Panc1 (cell line): ENCODE results near the gene FAM209B. TPM values are rescaled to one million over a fixed set of nuclear protein-coding genes. Genes with fewer than 3 reads are reported as not detected.

Source experiments
- ATAC-seq: fragments of 200-7000 bp; cut with Tn5 transposase; 2 replicates; pipeline ENCODE4 v1.9.1; 2020; ENCODE audit warnings: mild to moderate bottlenecking, moderate library complexity
- BruUV-seq: library from RNA; stranded (reverse); fragments of 400-500 nt; replicated peaks from 2 replicates; lab custom pipeline; 2021; lab: Mats Ljungman, UMichigan
- CTCF ChIA-PET: fragments of 300-600 bp; sonication (Branson Sonifier 250); formaldehyde crosslinking; loops from one replicate; lab custom pipeline; 2022; ENCODE audit warnings: antibody characterized with exemption; lab: Charles Lee
- POLR2A ChIA-PET: fragments of 300-600 bp; sonication (Branson Sonifier 250); formaldehyde crosslinking; loops from one replicate; lab custom pipeline; 2022; ENCODE audit warnings: antibody characterized with exemption; lab: Charles Lee
- DNase-seq: peaks from one replicate; pipeline ENCODE4 v3.0.0-alpha.2; 2010; ENCODE audit warnings: low read depth, low spot score
- H3K27ac ChIP-seq: 2 replicates; pipeline ENCODE4 v1.5.1; 2011; ENCODE audit warnings: mild to moderate bottlenecking, low read length, inconsistent platforms
- H3K27me3 ChIP-seq: fragments of 200-500 bp; sonication (Bioruptor generic); 2 replicates; pipeline ENCODE4 v1.6.0; 2014; ENCODE audit warnings: low read length, inconsistent platforms; ENCODE audit not compliant: control insufficient read depth, insufficient read depth
- H3K36me3 ChIP-seq: fragments of 200-500 bp; sonication (Bioruptor generic); 2 replicates; pipeline ENCODE4 v1.5.1; 2014; ENCODE audit warnings: inconsistent platforms, mild to moderate bottlenecking, low read length, moderate library complexity; ENCODE audit not compliant: control insufficient read depth, insufficient read depth
- H3K4me1 ChIP-seq: 2 replicates; pipeline ENCODE4 v1.5.1; 2011; ENCODE audit warnings: inconsistent platforms, mild to moderate bottlenecking, low read length, moderate library complexity; ENCODE audit not compliant: control insufficient read depth, insufficient read depth
- H3K4me3 ChIP-seq, 2 experiments: 2 replicates each; pipeline ENCODE4 v1.5.1; 2011 to 2012; ENCODE audit warnings: low read depth in 2 of 2, low read length in 2 of 2, mild to moderate bottlenecking in 2 of 2, inconsistent platforms in 1 of 2, moderate library complexity in 1 of 2
- H3K9me3 ChIP-seq: fragments of 200-500 bp; sonication (Bioruptor generic); 2 replicates; pipeline ENCODE4 v1.5.1; 2014; ENCODE audit warnings: low read depth, mild to moderate bottlenecking, inconsistent platforms, low read length, moderate library complexity; ENCODE audit not compliant: control insufficient read depth, insufficient read depth
- POLR2AphosphoS5 ChIP-seq: IDR thresholded peaks from 2 replicates; pipeline ENCODE4 v1.6.1; 2012; ENCODE audit warnings: mild to moderate bottlenecking, low read depth, low read length, moderate library complexity
- SIN3A ChIP-seq: IDR thresholded peaks from 2 replicates; pipeline ENCODE4 v1.6.1; 2012; ENCODE audit warnings: low read depth, mild to moderate bottlenecking, low read length, moderate library complexity, borderline replicate concordance; ENCODE audit not compliant: insufficient read depth
- TCF7L2 ChIP-seq: IDR thresholded peaks from 2 replicates; pipeline ENCODE4 v1.6.1; 2011; ENCODE audit warnings: mild to moderate bottlenecking, low read depth, low read length, inconsistent platforms
- in situ Hi-C: cut with HindIII; loops from 2 replicates; pipeline ENCODE4 v1.10.0; 2016; ENCODE audit warnings: low sequenced_read_pairs, low pct_unique_long_range_greater_than_20kb
- intact Hi-C: fragments of 100-400 bp; cut with micrococcal nuclease; formaldehyde crosslinking; loops from one replicate; pipeline ENCODE4 v1.10.0; 2022; ENCODE audit not compliant: unreplicated experiment
- total RNA-seq: library from RNA; stranded (reverse); gene quantifications from one replicate; pipeline ENCODE4 v1.2.1, GENCODE V29; 2021; ENCODE audit not compliant: unreplicated experiment
- TF ChIP-seq, protein P1 (sequence below), 2 experiments: IDR thresholded peaks; 2 replicates each; pipeline ENCODE4 v1.6.1; 2011 to 2012; ENCODE audit warnings: low read depth in 2 of 2, control low read depth in 1 of 2, low read length in 1 of 2, mild to moderate bottlenecking in 1 of 2, moderate library complexity in 1 of 2; ENCODE audit not compliant: insufficient read depth in 1 of 2
- TF ChIP-seq, protein P2 (sequence below): fragments of 450-650 bp; IDR thresholded peaks from 2 replicates; pipeline ENCODE4 v1.5.1; 2017; ENCODE audit warnings: mild to moderate bottlenecking

Gene FAM209B
- total RNA-seq, 1 experiment from 2014 or later, result not detected

DNA sequence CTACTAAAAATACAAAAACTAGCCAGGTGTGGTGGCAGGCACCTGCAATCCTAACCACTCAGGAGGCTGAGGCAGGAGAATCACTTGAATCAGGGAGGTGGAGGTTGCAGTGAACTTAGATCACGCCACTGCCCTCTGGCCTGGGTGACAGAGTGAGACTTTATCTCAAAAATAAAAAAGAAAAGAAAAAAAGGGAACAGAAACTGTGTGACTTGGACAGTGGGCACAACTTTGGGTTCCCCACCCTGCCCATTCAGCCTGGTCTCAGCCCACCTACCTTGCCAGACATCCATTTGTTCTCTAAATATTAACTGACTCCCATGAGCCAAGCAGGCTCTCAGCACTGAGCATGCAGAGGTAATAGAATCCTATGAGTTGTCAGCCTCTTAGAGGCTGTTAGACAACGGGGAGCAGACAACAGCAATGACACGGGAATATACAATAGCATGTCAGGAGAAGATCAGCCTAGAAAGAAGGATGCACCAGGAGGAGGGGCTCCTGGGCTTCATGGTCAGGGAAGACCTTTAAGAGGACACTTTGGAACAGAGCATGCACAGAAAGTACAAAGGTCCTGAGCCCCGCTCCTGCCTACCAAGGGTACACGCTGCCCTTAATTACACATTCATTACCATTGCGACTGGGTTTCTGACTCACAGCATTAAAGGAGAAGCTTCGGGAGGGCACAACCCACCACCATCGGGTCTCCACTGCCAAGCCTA is 20.0 kb downstream of the FAM209B start:
- ChIA-PET POLR2A (no interaction called here), CTCF (no interaction called here)
- in situ Hi-C loops (no loop called here), intact Hi-C loops (loop anchor here (5.0 kb wide), 1 partner anchor 419 kb away; no protein-coding TSS in a partner anchor)
- DNase-seq, result no peak
- Histone ChIP-seq H3K36me3 (no peaks in the 10 kb centered on the region), H3K27ac (no peak overlapping the region), H3K4me1 (no peaks in the 10 kb centered on the region), H3K4me3 (no peak overlapping the region), H3K9me3 (no peaks in the 10 kb centered on the region), H3K27me3 (no peaks in the 10 kb centered on the region)
- ATAC-seq, result no peak
- TF ChIP-seq TCF7L2 (no peak), SIN3A (no peak), POLR2AphosphoS5 (no peak)
- TF ChIP-seq, protein P1, sequence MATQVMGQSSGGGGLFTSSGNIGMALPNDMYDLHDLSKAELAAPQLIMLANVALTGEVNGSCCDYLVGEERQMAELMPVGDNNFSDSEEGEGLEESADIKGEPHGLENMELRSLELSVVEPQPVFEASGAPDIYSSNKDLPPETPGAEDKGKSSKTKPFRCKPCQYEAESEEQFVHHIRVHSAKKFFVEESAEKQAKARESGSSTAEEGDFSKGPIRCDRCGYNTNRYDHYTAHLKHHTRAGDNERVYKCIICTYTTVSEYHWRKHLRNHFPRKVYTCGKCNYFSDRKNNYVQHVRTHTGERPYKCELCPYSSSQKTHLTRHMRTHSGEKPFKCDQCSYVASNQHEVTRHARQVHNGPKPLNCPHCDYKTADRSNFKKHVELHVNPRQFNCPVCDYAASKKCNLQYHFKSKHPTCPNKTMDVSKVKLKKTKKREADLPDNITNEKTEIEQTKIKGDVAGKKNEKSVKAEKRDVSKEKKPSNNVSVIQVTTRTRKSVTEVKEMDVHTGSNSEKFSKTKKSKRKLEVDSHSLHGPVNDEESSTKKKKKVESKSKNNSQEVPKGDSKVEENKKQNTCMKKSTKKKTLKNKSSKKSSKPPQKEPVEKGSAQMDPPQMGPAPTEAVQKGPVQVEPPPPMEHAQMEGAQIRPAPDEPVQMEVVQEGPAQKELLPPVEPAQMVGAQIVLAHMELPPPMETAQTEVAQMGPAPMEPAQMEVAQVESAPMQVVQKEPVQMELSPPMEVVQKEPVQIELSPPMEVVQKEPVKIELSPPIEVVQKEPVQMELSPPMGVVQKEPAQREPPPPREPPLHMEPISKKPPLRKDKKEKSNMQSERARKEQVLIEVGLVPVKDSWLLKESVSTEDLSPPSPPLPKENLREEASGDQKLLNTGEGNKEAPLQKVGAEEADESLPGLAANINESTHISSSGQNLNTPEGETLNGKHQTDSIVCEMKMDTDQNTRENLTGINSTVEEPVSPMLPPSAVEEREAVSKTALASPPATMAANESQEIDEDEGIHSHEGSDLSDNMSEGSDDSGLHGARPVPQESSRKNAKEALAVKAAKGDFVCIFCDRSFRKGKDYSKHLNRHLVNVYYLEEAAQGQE (IDR thresholded peaks at IDR 0.05; ENCODE audit: insufficient read depth in 1 of 2, low read depth in 2 of 2, low read length in 1 of 2), result no peak
- TF ChIP-seq, protein P2, sequence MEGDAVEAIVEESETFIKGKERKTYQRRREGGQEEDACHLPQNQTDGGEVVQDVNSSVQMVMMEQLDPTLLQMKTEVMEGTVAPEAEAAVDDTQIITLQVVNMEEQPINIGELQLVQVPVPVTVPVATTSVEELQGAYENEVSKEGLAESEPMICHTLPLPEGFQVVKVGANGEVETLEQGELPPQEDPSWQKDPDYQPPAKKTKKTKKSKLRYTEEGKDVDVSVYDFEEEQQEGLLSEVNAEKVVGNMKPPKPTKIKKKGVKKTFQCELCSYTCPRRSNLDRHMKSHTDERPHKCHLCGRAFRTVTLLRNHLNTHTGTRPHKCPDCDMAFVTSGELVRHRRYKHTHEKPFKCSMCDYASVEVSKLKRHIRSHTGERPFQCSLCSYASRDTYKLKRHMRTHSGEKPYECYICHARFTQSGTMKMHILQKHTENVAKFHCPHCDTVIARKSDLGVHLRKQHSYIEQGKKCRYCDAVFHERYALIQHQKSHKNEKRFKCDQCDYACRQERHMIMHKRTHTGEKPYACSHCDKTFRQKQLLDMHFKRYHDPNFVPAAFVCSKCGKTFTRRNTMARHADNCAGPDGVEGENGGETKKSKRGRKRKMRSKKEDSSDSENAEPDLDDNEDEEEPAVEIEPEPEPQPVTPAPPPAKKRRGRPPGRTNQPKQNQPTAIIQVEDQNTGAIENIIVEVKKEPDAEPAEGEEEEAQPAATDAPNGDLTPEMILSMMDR, result no peak
- BruUV-seq, result no TSS peak

- CTCF ChIA-PET, result no interaction called here
- in situ Hi-C loops, result no loop called here
- no TSS peak for BruUV-seq
These were observed 21.8 kb downstream of the FAM209B start for GRCh38 chr20:56554869-56555268.

More at GRCh38 chr20:56554869-56555268, 21.8 kb downstream of the FAM209B start:
- DNase-seq (peak; percentile 61), ATAC-seq (peak; percentile 78)
- no peak overlapping the region for H3K27ac ChIP-seq
- no peaks in the 10 kb centered on the region for H3K4me1 ChIP-seq
- TF ChIP-seq, protein P2, result no peak
- TF ChIP-seq TCF7L2, result 0 out of 2 replicates have a peak, but pooled peaks have one; percentile 32
- H3K9me3 ChIP-seq, result no peaks in the 10 kb centered on the region
- no peaks in the 10 kb centered on the region for H3K36me3 ChIP-seq
- H3K4me3 ChIP-seq, result no peak overlapping the region
- H3K27me3 ChIP-seq, result no peaks in the 10 kb centered on the region
- POLR2A ChIA-PET, result no interaction called here
- intact Hi-C loops, result loop anchor here (5.0 kb wide), 1 partner anchor 417 kb away; no protein-coding TSS in a partner anchor
